Lower leg skin (tissue), 3 donors: ENCODE results near the gene AMN1.

Experiments used
- POLR2A ChIP-seq, 2 donors: fragments of 450-650 bp; IDR thresholded peaks; one replicate each; pipeline ENCODE4 v1.6.1; 2016 to 2017; ENCODE audit warnings: antibody characterized with exemption in 2 of 2, mild to moderate bottlenecking in 1 of 2, moderate library complexity in 1 of 2
- TF ChIP-seq, protein P1 (sequence below), 3 donors: fragments of 450-650 bp; IDR thresholded peaks; one replicate each; pipeline ENCODE4 v1.5.1; 2016; ENCODE audit warnings: antibody characterized with exemption in 3 of 3, mild to moderate bottlenecking in 3 of 3, moderate library complexity in 2 of 3

DNA sequence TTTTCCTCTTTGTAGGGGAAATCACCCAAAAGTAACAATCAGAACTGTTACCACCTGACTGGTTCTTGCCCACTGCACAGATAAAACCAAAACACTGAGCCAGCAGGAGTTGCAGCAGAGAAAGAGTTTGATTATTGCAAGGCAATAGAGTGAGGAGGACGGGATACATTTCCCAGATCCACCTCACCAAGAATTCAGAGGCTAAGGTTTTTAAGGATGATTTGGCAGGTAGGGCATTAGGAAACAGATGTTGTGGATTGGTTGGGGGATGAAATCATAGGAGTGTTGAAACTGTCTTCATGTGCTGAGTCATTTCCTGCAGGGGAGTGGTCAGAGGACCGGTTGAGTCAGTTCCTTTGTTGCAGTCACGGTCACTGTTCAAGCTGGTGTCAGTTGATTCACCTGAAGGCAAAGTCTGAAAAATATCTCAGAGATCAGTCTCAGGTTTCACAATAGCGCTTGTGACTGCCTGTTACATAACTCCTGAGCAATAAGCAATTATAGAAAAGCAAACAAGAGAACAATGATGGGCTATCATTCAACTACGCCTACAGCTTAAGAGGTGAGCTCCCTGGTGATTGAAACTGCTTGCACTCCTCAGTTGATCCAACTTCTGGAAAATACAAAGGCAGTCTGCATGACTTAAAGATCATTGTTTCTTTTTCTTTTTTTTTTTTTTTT is 20.3 kb upstream of the AMN1 start:
- TF ChIP-seq, protein P1, sequence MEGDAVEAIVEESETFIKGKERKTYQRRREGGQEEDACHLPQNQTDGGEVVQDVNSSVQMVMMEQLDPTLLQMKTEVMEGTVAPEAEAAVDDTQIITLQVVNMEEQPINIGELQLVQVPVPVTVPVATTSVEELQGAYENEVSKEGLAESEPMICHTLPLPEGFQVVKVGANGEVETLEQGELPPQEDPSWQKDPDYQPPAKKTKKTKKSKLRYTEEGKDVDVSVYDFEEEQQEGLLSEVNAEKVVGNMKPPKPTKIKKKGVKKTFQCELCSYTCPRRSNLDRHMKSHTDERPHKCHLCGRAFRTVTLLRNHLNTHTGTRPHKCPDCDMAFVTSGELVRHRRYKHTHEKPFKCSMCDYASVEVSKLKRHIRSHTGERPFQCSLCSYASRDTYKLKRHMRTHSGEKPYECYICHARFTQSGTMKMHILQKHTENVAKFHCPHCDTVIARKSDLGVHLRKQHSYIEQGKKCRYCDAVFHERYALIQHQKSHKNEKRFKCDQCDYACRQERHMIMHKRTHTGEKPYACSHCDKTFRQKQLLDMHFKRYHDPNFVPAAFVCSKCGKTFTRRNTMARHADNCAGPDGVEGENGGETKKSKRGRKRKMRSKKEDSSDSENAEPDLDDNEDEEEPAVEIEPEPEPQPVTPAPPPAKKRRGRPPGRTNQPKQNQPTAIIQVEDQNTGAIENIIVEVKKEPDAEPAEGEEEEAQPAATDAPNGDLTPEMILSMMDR (IDR thresholded peaks at IDR 0.05) = no peak
- TF ChIP-seq POLR2A (IDR thresholded peaks at IDR 0.05) = no peak
